Heart left ventricle (tissue), 13 donors: ENCODE results near the gene GDAP1L1.

ENCODE experiments used
- CTCF ChIP-seq, 12 donors: fragments of 200-600 bp; sonication (generic) in 4 of 12; IDR thresholded peaks; one replicate each; pipeline versions ENCODE4 v1.5.0 to v1.8.0; 2018 to 2022; ENCODE audit warnings: antibody characterized with exemption in 12 of 12, mild to moderate bottlenecking in 5 of 12
- POLR2A ChIP-seq, 2 donors: fragments of 450-650 bp; IDR thresholded peaks; one replicate each; pipeline ENCODE4 v1.6.1; 2017; ENCODE audit warnings: antibody characterized with exemption in 2 of 2, mild to moderate bottlenecking in 2 of 2, moderate library complexity in 2 of 2
- donor health status: ischemic (EF 13 %, LVEDD 7.1; RV severe dilation, severe dysfunction).
- donor health status: DM: no; HTN: yes; CAD: no.
- donor health status: DM: no; HTN: no; CAD: no.
- donor health status: ischemic (EF 25% LVEDD 6.9; RV normal size, moderate dysfunction).
- donor health status: ischemic (EF 25% LVEDD 5.7; RV mildly dilated, moderate dysfunction).
- donor health status: ischemic (EF 35%, LVEDD 5.7; RV mildly dilated, moderate dysfunction).
- donor health status: nonischemic (EF 11% LVEDD 7.7; RV severe dilation, severe dysfunction).
- donor health status: DM: yes; HTN: yes; CAD: no.
- donor health status: PGD.
- donor health status: ischemic (EF 29% LVEDD 5.4; RV normal size, mild dysfunction).
- donor health status: nonischemic (EF 23%, LVEDD 6.1; RV moderate dilation, normal function).

- TF ChIP-seq CTCF (IDR thresholded peaks at IDR 0.05) (no peak), POLR2A (IDR thresholded peaks at IDR 0.05) (no peak)
Measured at GRCh38 chr20:44198872-44199271, 48.2 kb upstream of the GDAP1L1 start.
